HG02763 (cell line): ENCODE measurements around the gene OGFR.

Source experiments
- ATAC-seq: cut with Tn5 transposase; IDR thresholded peaks from one replicate; pipeline ENCODE4 v1.9.1; 2021; ENCODE audit warnings: mild to moderate bottlenecking, moderate library complexity; ENCODE audit not compliant: unreplicated experiment

OGFR gene

DNA sequence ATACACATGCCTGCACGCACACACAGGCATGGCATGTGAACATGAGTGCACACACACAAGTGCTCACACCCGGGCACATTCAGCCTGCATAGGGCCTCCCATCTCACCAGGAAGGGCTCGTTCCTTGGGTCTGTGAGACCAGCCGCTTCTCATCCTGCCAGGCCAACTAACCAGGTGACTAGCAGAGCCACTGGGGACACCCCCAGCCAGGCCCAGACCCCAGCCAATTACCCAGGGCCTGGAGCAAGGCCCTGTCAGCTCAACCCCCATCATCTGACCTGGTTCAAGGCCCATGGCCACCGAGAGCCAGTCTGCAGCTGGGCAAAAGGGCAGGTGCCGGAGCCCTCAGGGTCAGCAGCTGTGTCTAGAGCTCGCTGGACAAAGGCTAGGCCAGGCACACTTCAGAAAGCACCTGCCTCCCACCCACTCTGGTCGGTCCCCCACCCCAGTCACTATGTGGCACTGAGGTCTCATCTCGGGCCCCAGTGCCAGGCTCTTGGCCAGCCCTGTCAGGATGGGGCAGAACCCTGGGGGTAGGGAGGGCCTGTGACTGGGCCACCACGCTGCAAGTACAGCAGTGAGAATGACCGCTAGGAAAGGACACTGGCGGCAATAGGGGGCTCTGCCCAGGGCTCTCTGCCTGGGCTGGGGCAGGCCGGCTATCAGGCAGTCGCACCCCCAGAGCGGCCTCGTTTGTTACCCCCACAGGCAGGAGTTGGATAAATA lies 35.1 kb upstream of the OGFR start:
- ATAC-seq: no peak

- no peak for ATAC-seq
Measured at GRCh38 chr20:62770111-62770910, 34.3 kb upstream of the OGFR start.

- ATAC-seq: no peak
Measured at GRCh38 chr20:62770916-62771315, 33.7 kb upstream of the OGFR start.

DNA sequence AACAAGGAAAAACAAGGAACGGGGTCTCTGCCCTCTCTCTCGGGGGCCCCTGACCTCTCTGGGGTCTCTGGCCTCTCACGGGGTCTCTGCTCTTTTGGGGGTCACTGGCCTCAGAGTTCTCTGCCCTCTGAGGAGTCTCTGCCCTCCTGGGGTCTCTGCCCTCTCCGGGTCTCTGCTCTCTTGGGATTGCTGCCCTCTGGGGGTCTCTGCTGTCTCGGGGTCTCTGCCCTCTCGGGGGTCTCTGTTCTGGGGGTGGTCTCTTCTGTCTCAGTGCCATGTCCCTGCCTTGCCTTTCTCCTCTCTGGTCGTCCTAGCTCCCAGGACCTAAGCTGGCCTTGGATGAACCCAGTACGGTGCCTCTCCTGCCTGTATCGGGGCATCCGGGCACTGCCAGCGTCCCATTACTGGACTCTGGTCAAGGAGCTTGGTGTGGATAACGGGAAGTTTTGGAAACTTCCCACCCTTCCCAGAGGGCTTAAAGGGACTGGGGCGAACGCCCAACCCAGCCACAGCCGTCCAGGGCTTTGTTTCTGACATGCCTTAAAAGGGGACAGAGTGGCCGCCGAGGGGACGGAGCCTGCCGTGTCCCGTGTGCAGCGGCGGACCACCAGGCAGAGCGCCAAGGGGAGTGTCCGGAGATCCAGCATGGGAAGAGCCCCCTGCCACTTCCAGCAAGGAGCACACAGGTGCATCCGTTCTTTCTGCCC lies 33.1 kb upstream of the OGFR start:
- ATAC-seq: no peak

- no peak for ATAC-seq
Measured at GRCh38 chr20:62772103-62772611, 32.5 kb upstream of the OGFR start.

DNA sequence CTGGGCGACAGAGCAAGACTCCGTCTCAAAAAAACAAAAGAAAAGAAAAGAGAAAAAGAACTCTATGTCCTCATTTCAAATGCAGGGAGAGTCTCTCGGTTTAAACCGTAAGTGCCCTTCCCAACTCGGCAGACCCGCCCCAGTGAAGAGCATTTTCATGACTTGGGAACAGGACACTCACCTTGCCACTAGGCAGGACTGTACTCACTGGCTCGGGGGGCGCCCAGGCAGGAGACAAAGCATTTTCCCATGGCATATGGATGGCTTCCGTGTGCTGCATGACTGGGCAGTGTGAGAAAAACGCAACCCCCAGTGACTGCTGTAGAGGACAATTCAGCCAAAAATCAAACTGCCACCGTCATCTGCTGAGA lies 32.0 kb upstream of the OGFR start:
- ATAC-seq: no peak

DNA sequence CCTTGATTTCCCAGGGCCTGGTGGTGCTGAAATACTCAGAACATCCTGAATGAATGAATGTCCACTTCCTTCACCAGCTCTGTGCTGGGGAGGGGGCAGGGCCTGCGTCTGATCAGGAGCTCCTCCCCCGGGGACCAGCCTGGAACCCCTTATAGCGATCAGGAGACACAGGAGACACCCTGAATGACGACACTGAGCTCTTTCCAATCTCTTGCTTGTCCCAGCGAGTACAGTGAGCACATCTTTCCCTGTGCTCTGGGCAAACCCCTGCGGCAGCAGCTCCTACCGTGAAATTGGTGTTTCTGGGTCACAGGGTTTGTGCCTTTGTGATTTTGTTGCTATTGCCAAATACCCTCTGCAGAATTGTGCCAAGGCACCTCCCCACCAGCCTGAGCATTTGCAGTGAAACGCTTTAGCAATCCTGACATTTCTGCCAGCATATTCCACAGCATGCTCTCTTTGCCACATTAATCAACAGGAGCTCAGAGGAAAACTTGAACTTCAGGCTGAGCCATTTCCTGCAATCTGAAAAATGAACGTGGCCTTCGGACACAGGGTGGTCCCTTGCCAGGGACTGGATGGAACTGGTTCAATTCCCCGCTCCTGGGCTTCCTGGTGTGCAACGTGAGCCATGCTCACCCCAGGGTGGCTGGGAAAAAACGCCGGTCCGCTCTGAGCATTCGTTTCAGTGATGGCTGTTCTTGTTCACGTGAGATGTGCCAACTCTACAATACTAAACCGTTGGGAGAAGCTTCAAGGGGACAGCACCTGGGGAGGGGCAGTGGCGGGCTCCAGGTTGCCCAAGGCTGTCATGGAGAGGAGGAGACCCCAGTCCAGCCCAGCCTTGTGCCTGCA lies 31.4 kb upstream of the OGFR start:
- no peak for ATAC-seq

DNA sequence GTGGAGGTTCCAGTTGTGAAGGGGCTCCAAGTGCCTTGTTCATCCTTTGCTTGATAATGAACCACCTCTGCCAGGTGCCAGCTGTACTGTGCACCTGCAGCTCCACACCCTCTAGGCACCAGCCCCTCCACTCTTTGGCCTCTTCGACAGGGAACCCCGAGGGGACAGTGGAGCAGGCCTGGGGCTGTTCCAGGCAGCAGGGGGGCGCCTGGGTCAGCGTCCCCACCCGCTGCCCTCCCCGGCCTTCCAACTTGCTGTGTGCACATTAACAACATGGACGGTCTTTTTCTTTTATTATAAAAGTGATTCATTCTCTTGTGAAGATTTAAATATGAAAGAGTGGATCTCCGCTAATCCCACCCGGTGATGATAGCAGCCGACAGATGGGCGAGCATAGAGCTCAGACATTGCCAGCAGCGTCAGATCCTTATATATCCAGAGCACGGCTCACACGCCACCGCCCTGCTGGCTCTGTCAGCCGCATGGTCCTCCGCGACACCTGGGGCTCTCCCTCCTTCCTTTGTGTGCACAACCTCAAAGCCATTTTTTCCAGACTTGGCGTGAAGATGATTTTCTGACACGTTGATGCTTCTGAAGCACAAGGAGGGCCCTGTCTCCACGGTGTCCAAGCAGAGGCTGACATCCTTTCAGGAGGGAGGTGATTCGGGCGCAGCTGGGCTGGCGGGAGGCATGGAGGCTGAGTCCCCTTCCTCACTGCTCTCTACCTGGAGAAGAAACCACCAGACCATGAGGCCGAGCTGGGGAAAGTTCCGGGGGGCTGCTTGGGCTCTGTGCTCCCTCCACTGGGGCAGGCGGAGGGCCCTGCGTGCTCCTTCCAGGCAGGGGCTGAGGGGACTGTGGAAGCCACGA lies 30.6 kb upstream of the OGFR start:
- ATAC-seq: no peak

DNA sequence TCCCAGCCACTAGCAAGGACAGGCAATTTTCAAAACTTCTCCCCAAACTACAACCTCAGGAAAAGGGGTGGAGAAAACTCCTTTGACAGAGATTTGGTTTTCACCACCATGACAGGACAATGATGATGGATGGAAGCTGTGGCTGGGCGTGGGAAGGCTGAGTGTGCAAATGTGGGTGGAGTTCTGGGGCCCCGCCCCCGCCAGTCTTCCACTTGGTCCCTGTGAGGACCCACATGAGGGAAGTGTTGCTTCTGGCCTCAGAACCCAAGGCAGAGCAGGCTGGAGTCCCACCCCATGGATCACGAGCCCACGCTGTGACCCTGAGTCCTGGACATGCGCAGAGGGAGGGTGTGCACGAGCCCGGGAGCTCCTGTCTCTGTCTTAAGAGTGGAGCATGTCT lies 29.9 kb upstream of the OGFR start:
- ATAC-seq: no peak

DNA sequence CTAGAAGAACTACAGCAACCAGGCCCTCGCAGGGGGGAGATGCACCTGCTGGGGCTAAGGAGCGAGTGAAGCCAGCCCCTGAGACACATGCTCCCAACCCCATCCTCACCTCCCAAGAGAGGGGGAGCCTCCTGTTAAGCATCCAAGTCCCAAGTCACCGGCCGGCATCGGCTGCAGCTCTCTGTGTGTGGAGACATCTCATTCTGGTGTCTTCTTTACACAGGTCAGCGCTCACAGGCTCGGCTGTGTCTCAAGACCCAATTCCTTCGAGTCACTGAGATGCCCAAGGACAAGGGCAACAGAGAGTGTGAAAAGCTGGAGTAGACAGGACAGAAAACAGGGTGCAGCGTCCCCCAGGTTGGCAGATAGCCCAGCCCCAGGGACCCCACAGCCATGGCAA lies 29.4 kb upstream of the OGFR start:
- no peak for ATAC-seq

DNA sequence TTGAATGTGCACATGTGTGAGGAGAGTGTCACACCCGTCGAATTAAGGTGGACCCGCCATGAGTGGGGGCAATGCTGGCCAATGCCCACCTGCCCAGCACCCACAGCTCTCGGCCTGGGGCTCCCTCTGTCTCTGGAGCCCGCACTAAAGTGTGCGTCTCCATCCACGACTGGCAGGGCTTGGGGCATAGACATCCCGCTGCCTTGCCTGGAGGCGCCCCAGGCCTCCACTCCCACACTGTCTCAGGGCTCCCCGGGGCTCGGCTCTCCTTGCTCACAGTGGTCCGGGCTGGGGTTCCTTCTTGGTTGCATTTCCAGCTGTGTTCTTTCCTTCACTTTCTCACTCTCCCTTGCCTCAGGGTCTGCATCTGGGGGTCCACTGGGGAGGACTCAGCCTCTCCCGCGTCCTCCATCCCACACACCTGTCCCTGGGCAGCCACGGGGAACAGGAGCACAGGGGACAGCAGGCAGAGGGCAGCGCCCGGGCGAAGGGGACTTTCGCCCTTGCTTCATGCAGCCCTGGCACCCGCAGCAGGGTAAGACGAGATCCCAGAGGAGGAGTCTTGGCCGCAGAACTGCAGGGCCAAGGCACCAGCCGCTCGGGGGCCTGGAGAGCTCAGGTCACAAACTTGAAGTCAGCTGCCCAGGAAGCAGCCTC lies 28.5 kb upstream of the OGFR start:
- no peak for ATAC-seq

GRCh38 chr20:62776692-62777527 lies 27.7 kb upstream of the OGFR start:
- ATAC-seq: no peak

DNA sequence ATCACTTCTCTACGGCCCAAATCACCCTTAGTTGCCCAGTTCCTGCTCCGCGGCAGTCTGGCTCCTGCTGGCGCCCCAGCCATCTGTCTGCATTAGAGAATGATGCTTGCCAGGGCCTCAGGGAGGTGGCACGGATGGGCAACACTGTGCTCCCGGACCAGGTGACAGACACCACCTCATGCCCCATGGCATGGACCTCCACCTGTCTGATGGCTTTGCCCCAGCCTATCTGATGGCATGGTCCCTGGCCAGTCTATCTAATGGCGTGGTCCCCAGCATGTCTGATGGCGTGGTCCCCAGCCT lies 27.2 kb upstream of the OGFR start:
- no peak for ATAC-seq

DNA sequence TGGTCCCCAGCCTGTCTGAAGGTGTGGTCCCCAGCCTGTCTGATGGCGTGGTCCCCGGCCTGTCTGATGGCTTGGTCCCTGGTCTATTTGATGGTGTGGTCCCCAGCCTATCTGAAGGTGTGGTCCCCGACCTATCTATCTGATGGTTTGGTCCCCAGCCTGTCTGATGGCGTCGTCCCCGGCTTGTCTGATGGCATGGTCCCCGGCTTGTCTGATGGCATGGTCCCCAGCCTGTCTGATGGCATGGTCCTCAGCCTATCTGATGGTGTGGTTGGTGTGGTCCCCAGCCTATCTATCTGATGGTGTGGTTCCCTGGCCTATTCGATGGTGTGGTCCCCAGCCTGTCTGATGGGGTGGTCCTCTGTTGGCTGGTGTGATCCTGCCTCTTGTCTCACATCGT lies 26.6 kb upstream of the OGFR start:
- ATAC-seq: no peak

DNA sequence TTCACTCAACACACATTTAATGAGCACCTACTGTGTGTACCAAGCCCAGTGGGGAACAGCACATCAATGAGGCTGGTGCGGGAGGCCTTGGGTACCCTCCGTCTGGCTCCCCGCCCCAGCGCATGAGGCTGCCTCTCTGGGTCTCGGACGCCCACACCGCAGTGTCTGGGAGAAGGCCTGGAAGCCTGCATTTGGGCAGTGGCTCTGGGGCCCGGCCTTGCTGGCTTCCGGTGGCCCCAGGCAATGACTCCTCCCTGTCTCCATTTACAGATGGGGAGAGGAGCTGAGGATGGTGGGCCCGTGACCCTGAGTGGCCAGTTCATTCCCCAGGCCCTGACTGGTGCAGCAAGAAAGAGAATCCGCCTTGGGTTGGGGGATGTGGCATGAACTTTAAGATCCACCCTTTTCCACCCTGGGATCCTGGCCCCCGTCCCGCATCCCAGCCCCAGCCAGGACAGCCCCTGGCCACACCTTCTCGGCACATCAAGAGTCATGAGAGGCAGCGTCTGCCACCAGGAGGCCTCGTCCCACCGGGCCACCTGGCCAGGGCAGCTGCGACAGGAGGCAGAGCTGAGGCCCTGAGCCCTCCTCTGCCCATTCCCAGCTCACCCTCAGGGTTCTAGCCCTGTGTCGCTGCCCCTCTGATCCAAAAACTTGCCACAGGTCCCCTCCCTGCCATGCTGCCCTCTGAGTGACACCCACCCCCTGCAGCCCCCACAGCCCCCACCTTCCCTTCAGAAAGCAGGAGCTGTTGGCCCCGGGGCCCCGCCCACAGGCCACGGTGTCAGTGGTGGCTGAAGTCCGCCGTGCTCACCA lies 25.8 kb upstream of the OGFR start:
- ATAC-seq: no peak

DNA sequence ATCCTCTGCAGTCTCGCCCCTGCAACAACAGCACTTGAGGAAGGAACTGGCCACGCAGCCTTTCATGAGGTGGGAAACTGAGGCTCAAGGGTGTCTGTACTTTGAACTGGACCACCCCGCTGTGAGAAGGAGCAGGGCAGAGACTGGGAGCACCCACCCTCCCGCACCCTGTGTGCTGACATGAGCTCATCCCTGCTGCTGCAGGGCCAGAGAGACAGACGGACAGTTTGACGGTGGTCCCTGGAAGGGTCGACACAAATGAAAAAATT lies 25.3 kb upstream of the OGFR start:
- ATAC-seq: no peak

- ATAC-seq: no peak
Measured at GRCh38 chr20:62780204-62780603, 24.4 kb upstream of the OGFR start.

DNA sequence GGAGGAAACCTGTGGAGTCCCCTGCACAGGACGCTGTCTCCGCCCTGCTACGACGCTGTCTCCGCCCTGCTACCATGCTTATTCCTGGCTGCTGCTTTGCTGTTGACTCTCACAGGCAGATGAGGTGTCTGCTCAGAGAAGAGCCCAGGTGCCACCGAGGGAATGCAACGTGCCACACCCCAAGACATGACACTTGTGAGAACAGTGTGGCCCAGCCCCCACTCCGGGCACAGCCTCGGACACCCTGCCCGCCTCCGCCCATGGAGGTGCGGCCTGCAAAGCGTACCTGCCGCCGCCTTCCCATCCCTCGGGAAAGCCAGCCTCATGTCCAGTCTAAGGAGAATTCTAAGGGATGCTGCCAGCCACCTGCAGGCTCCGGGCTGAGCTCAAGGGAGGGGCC lies 23.9 kb upstream of the OGFR start:
- ATAC-seq: no peak
